Liver (tissue), 9 donors: Measurements from ENCODE around the gene TIGIT. TPM values are rescaled to one million over a fixed set of nuclear protein-coding genes. Genes with fewer than 3 reads are reported as not detected.

Experiments
- DNase-seq: peaks from one replicate; pipeline ENCODE4 v3.0.0-alpha.2; 2017; ENCODE audit warnings: low spot score
- H3K27ac ChIP-seq, 2 donors: one replicate each; pipeline ENCODE4 v1.7.0; 2013; ENCODE audit warnings: inconsistent platforms in 2 of 2, low read length in 2 of 2, control low read depth in 1 of 2, low read depth in 1 of 2, mild to moderate bottlenecking in 1 of 2
- H3K27me3 ChIP-seq, 4 donors: one replicate each; pipeline versions ENCODE4 v1.6.1 to v1.7.0; 2013; ENCODE audit warnings: low read length in 3 of 4, inconsistent platforms in 1 of 4, mild to moderate bottlenecking in 1 of 4, moderate library complexity in 1 of 4; ENCODE audit not compliant: control insufficient read depth in 4 of 4, insufficient read depth in 4 of 4
- H3K36me3 ChIP-seq, 4 donors: one replicate each; pipeline versions ENCODE4 v1.6.1 to v1.7.0; 2013; ENCODE audit warnings: low read length in 3 of 4, mild to moderate bottlenecking in 3 of 4, low read depth in 1 of 4, moderate library complexity in 1 of 4; ENCODE audit not compliant: control insufficient read depth in 4 of 4, insufficient read depth in 3 of 4
- H3K4me1 ChIP-seq, 4 donors: one replicate each; pipeline versions ENCODE4 v1.6.1 to v1.7.0; 2013; ENCODE audit warnings: low read length in 3 of 4, mild to moderate bottlenecking in 3 of 4, moderate library complexity in 1 of 4; ENCODE audit not compliant: control insufficient read depth in 4 of 4, insufficient read depth in 4 of 4
- H3K4me3 ChIP-seq, 3 donors: one replicate each; pipeline versions ENCODE4 v1.6.1 to v1.7.0; 2013; ENCODE audit warnings: low read length in 3 of 3, control low read depth in 1 of 3, low read depth in 1 of 3, mild to moderate bottlenecking in 1 of 3
- H3K9ac ChIP-seq, 2 donors: one replicate each; pipeline ENCODE4 v1.7.0; 2013; ENCODE audit warnings: low read length in 2 of 2, mild to moderate bottlenecking in 2 of 2, moderate library complexity in 2 of 2, control low read depth in 1 of 2, low read depth in 1 of 2
- H3K9me3 ChIP-seq, 4 donors: one replicate each; pipeline versions ENCODE4 v1.6.1 to v1.7.0; 2013; ENCODE audit warnings: low read length in 3 of 4; ENCODE audit not compliant: control insufficient read depth in 4 of 4
- ATF3 ChIP-seq: IDR thresholded peaks from 2 replicates; pipeline ENCODE4 v1.6.1; 2016; ENCODE audit warnings: antibody characterized with exemption
- CTCF ChIP-seq: fragments of 150-350 bp; IDR thresholded peaks from 2 replicates; pipeline ENCODE4 v1.5.1; 2017; ENCODE audit warnings: improper control_type of control experiment, low read depth, low read length; ENCODE audit not compliant: missing input control
- EGR1 ChIP-seq, 2 donors: IDR thresholded peaks; 2 replicates each; pipeline ENCODE4 v1.6.1; 2016 to 2018; ENCODE audit warnings: antibody characterized with exemption in 2 of 2, low read depth in 2 of 2
- FOXA1 ChIP-seq: IDR thresholded peaks from 2 replicates; pipeline ENCODE4 v1.6.1; 2016; ENCODE audit warnings: antibody characterized with exemption
- FOXA2 ChIP-seq: IDR thresholded peaks from 2 replicates; pipeline ENCODE4 v1.6.1; 2016; ENCODE audit warnings: antibody characterized with exemption
- GABPA ChIP-seq, 2 donors: IDR thresholded peaks in 1 of 2; conservative IDR thresholded peaks in 1 of 2; 2 replicates each; pipeline ENCODE4 v1.6.1; 2016; ENCODE audit warnings: antibody characterized with exemption in 2 of 2, mild to moderate bottlenecking in 1 of 2, moderate library complexity in 1 of 2
- HNF4A ChIP-seq, 2 donors: conservative IDR thresholded peaks; 2 replicates each; pipeline ENCODE4 v1.6.1; 2016; ENCODE audit warnings: antibody characterized with exemption in 2 of 2, mild to moderate bottlenecking in 2 of 2
- HNF4G ChIP-seq: IDR thresholded peaks from 2 replicates; pipeline ENCODE4 v1.6.1; 2016; ENCODE audit warnings: antibody characterized with exemption
- JUND ChIP-seq, 2 donors: IDR thresholded peaks; 2 replicates each; pipeline ENCODE4 v1.6.1; 2016; ENCODE audit warnings: antibody characterized with exemption in 2 of 2
- MAX ChIP-seq: IDR thresholded peaks from 2 replicates; pipeline ENCODE4 v1.6.1; 2016; ENCODE audit warnings: antibody characterized with exemption
- NR2F2 ChIP-seq: IDR thresholded peaks from 2 replicates; pipeline ENCODE4 v1.6.1; 2016; ENCODE audit warnings: antibody characterized with exemption
- RAD21 ChIP-seq, 2 donors: IDR thresholded peaks; 2 replicates each; pipeline ENCODE4 v1.6.1; 2016; ENCODE audit warnings: antibody characterized with exemption in 2 of 2, mild to moderate bottlenecking in 2 of 2
- REST ChIP-seq: IDR thresholded peaks from 2 replicates; pipeline ENCODE4 v1.6.1; 2016; ENCODE audit warnings: antibody characterized with exemption, mild to moderate bottlenecking
- RXRA ChIP-seq, 2 donors: IDR thresholded peaks; 2 replicates each; pipeline ENCODE4 v1.6.1; 2017 to 2018; ENCODE audit warnings: antibody characterized with exemption in 2 of 2, mild to moderate bottlenecking in 1 of 2
- SP1 ChIP-seq: IDR thresholded peaks from 2 replicates; pipeline ENCODE4 v1.6.1; 2018; ENCODE audit warnings: antibody characterized with exemption, mild to moderate bottlenecking
- TAF1 ChIP-seq: conservative IDR thresholded peaks from 2 replicates; pipeline ENCODE4 v1.6.1; 2016; ENCODE audit warnings: antibody characterized with exemption, mild to moderate bottlenecking
- YY1 ChIP-seq: IDR thresholded peaks from 2 replicates; pipeline ENCODE4 v1.6.1; 2016; ENCODE audit warnings: antibody characterized with exemption, mild to moderate bottlenecking
- ZBTB33 ChIP-seq: IDR thresholded peaks from 2 replicates; pipeline ENCODE4 v1.6.1; 2016; ENCODE audit warnings: antibody characterized with exemption
- WGBS: extraction: QIAGEN DNeasy Blood & Tissue Kit; methylation state at CpG from one replicate; pipeline ENCODE4 v1.1.7; 2013; 5-methylcytosine and 5-hydroxymethylcytosine counted together
- polyA plus RNA-seq, 2 donors: library from polyadenylated mRNA; stranded (reverse) in 1 of 2; unstranded in 1 of 2; fragments of 200-250 nt in 1 of 2; fragments of >200 nt in 1 of 2; fragmentation: Nextera tagmentation in 1 of 2; extraction: Ambion mirVana in 1 of 2; gene quantifications; one replicate each; pipeline versions ENCODE4 v1.2.1 to v1.2.3, GENCODE V29; 2013 to 2015
- total RNA-seq, 2 donors: library from RNA; depleted of rRNA; stranded (reverse); fragments of >200 nt; gene quantifications; one replicate each; pipeline ENCODE4 v1.2.3, GENCODE V29; 2014
- donor health status: healthy.
- donor health status: healthy.
- donor health status: healthy.
- donor health status: healthy.
- donor health status: healthy.

Gene TIGIT
- total and polyA plus RNA-seq, 4 donors = 0.06 to 0.92 (median 0.38) TPM

- no peak overlapping the region for H3K4me3 ChIP-seq
- H3K36me3 ChIP-seq = peaks cover 0 to 8% (median 4%) of the 10 kb centered on the region in 4 donors
- no peaks in the 10 kb centered on the region for H3K9me3 ChIP-seq
- H3K27ac ChIP-seq = no peak overlapping the region
- no peak for TF ChIP-seq CTCF
- no peak for TF ChIP-seq EGR1 (IDR thresholded peaks at IDR 0.05; ENCODE audit: low read depth in 2 of 2)
- TF ChIP-seq MAX = no peak
- TF ChIP-seq SP1 = no peak
- TF ChIP-seq FOXA2 = no peak
- no peak for TF ChIP-seq YY1
- TF ChIP-seq TAF1 = no peak
- TF ChIP-seq JUND (IDR thresholded peaks at IDR 0.05) = no peak
- no peak for TF ChIP-seq HNF4A (conservative IDR thresholded peaks at IDR 0.05)
- TF ChIP-seq GABPA (IDR thresholded peaks at IDR 0.05 in 1 of 2, conservative IDR thresholded peaks at IDR 0.05 in 1 of 2) = no peak
- no peak for TF ChIP-seq ATF3
- TF ChIP-seq HNF4G = no peak
- no peak for TF ChIP-seq NR2F2
- TF ChIP-seq FOXA1 = no peak
- TF ChIP-seq REST = no peak
- no peak for TF ChIP-seq RAD21 (IDR thresholded peaks at IDR 0.05)
- no peak for TF ChIP-seq ZBTB33
- H3K9ac ChIP-seq = no peak overlapping the region
- no peak for DNase-seq
- H3K27me3 ChIP-seq = no peaks in the 10 kb centered on the region
- WGBS = 92% methylated on average over 2 of the region's 2 CpGs
- no peaks in the 10 kb centered on the region for H3K4me1 ChIP-seq
These were observed 19.6 kb downstream of the TIGIT start for GRCh38 chr3:114313426-114313825.

- 72% methylated on average over 2 of the region's 2 CpGs for WGBS
- Histone ChIP-seq H3K4me3 (no peak overlapping the region), H3K36me3 (peaks cover 0 to 8% (median 4%) of the 10 kb centered on the region in 4 donors), H3K9me3 (no peaks in the 10 kb centered on the region), H3K9ac (no peak overlapping the region), H3K27me3 (no peaks in the 10 kb centered on the region), H3K27ac (no peak overlapping the region), H3K4me1 (no peaks in the 10 kb centered on the region)
- no peak for DNase-seq
- no peak for TF ChIP-seq JUND (IDR thresholded peaks at IDR 0.05)
- TF ChIP-seq RXRA (IDR thresholded peaks at IDR 0.05) = no peak
- no peak for TF ChIP-seq YY1
- TF ChIP-seq CTCF = no peak
- TF ChIP-seq RAD21 (IDR thresholded peaks at IDR 0.05) = no peak
- TF ChIP-seq TAF1 = no peak
- TF ChIP-seq NR2F2 = no peak
- TF ChIP-seq HNF4A (conservative IDR thresholded peaks at IDR 0.05) = no peak
- TF ChIP-seq EGR1 (IDR thresholded peaks at IDR 0.05; ENCODE audit: low read depth in 2 of 2) = no peak
- TF ChIP-seq HNF4G = no peak
- no peak for TF ChIP-seq GABPA (IDR thresholded peaks at IDR 0.05 in 1 of 2, conservative IDR thresholded peaks at IDR 0.05 in 1 of 2)
- no peak for TF ChIP-seq FOXA2
- no peak for TF ChIP-seq MAX
- no peak for TF ChIP-seq ATF3
- no peak for TF ChIP-seq SP1
These were observed 20.5 kb downstream of the TIGIT start for GRCh38 chr3:114314282-114314681.
